GM19035 (cell line): ENCODE results near the gene SERPINA4.

Experiments used
- ATAC-seq: cut with Tn5 transposase; IDR thresholded peaks from one replicate; pipeline ENCODE4 v1.9.1; 2021; ENCODE audit not compliant: unreplicated experiment

The SERPINA4 gene

GRCh38 chr14:94560751-94561655 lies at the start of gene SERPINA4:
Gene SERPINA4 (plus strand): TSS chr14:94561442. CDS start chr14:94563483, 2,041 bp downstream.
- ATAC-seq = no peak

GRCh38 chr14:94514351-94514750 lies 46.9 kb upstream of the SERPINA4 start:
- ATAC-seq = no peak

- ATAC-seq = no peak
Observed at GRCh38 chr14:94515426-94515825, 45.8 kb upstream of the SERPINA4 start.

GRCh38 chr14:94515856-94516255 lies 45.4 kb upstream of the SERPINA4 start:
- ATAC-seq = no peak

- no peak for ATAC-seq
Observed at GRCh38 chr14:94517248-94517640, 44.0 kb upstream of the SERPINA4 start.

- no peak for ATAC-seq
Observed at GRCh38 chr14:94517641-94518257, 43.5 kb upstream of the SERPINA4 start.

GRCh38 chr14:94521375-94522114 lies 39.7 kb upstream of the SERPINA4 start:
- no peak for ATAC-seq

GRCh38 chr14:94522115-94522724 lies 39.0 kb upstream of the SERPINA4 start:
- ATAC-seq = no peak

- ATAC-seq = no peak
Observed at GRCh38 chr14:94523265-94523664, 38.0 kb upstream of the SERPINA4 start.

- no peak for ATAC-seq
Observed at GRCh38 chr14:94524093-94524492, 37.1 kb upstream of the SERPINA4 start.

- no peak for ATAC-seq
Observed at GRCh38 chr14:94531187-94531586, 30.1 kb upstream of the SERPINA4 start.

GRCh38 chr14:94532447-94532846 lies 28.8 kb upstream of the SERPINA4 start:
- no peak for ATAC-seq

GRCh38 chr14:94535506-94535905 lies 25.7 kb upstream of the SERPINA4 start:
- ATAC-seq = no peak

- ATAC-seq = no peak
Observed at GRCh38 chr14:94536836-94537235, 24.4 kb upstream of the SERPINA4 start.

- no peak for ATAC-seq
Observed at GRCh38 chr14:94538070-94538740, 23.0 kb upstream of the SERPINA4 start.

GRCh38 chr14:94539181-94539580 lies 22.1 kb upstream of the SERPINA4 start:
- no peak for ATAC-seq

GRCh38 chr14:94540031-94540794 lies 21.0 kb upstream of the SERPINA4 start:
- no peak for ATAC-seq

GRCh38 chr14:94541234-94541975 lies 19.8 kb upstream of the SERPINA4 start:
- ATAC-seq = no peak

GRCh38 chr14:94542111-94542810 lies 19.0 kb upstream of the SERPINA4 start:
- ATAC-seq = no peak
